GM19240 (cell line): ENCODE data around the gene DCK.
A peak's percentile ranks its signal among the peaks of the same experiment; 100 is the strongest.

Experiments
- DNase-seq: peaks from one replicate; pipeline ENCODE4 v3.0.0; 2011; ENCODE audit warnings: low spot score; ENCODE audit not compliant: insufficient read length

Gene DCK

DNA sequence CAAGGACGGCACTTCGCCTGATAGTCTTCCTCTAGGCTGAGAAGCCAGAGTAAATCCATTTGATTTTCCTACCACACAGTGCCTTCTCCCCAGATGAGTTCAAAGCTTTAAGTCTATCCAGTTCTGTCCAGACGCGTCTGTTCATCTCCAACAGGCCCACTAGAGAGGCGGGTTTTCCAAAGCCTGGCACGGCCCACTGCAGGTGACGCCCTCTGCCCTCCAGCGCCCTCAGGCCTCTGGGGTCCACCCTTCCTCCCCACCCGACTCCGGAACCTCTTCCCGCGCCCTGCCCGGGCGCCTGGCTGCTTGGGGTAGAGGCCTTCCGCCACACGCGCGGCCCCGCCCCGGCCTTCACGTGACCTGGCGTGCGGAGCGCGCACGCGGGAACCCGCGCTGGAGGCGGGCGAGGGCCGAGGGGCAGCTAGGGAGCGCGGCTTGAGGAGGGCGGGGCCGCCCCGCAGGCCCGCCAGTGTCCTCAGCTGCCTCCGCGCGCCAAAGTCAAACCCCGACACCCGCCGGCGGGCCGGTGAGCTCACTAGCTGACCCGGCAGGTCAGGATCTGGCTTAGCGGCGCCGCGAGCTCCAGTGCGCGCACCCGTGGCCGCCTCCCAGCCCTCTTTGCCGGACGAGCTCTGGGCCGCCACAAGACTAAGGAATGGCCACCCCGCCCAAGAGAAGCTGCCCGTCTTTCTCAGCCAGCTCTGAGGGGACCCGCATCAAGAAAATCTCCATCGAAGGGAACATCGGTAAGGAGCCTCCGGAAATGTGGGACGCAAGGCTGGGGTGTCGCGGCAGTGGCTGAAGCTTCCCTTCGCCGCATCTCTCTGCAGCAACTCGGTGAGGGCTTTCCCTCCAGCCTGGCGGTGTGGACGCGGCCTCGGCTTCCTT lies at the start of gene DCK:
TSS of gene DCK (plus strand) at position 469 of the 888 bp plus-strand sequence. CDS start at position 656, 187 bp downstream.
- peak; percentile 70 for DNase-seq

DNA sequence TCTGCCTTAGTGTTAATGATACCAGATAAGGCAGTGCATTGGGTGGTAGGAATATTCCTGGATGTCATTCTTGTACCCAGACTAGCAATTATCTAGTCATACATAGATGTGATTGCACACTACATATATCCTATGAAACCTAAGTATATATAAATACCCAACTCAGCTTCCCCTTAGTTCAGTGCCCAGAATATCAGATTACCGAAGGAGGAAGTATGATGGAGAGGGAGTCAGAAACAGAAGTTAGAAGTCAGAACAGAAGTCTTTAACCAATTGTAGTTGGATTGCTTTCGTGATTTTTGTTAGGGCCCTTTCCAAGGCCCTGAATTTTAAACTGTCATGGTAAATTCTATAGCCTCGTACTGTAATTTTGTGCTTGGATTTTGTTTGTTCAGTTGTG lies 48.4 kb upstream of the DCK start:
- no peak for DNase-seq

DNA sequence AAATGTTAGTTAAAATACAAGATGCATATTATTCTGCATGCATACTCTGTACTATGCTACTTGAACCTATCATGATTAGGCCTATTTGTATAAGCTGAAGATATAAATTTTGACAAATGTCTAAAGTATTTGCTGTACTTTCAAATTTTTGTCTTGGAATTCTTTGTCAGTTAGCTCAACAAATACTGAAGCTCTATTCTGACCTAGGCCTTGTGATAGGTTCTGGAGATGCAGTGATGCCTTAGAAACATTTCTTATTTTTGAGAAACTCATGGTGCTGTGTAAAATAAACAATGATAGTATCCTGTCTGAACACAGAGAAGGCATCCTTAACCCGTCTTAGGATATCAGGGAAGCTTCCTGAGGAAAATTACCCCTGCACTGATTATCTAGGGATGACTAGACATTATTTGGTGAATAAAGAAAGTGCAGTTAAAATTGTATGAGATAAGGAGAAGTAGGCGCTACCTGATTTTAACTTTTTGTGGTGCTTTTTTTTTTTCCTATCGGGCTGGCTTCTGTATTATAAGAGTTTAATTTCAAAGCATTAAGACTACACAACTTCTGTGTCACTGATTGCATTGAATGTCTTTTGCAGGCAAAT lies 47.9 kb upstream of the DCK start:
- DNase-seq = no peak

DNA sequence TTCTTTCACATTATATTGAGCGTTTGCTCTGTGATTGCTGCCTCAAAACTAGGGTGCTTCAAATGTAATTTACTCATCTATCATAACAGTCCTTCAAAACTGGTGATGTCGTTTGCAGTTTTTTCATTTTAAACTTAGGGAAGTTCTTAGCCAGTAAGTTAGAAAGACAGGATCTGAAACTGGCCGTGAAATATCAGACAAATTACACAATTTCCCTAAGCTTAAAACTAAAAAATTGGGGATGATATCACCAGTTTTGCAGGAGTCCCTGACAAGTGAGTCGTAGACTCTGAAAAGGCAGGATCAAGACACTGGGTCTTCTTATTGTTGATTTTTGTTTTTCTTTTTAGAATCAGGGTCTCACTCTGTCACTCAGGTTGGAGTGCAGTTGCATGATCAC lies 46.5 kb upstream of the DCK start:
- DNase-seq = no peak

DNA sequence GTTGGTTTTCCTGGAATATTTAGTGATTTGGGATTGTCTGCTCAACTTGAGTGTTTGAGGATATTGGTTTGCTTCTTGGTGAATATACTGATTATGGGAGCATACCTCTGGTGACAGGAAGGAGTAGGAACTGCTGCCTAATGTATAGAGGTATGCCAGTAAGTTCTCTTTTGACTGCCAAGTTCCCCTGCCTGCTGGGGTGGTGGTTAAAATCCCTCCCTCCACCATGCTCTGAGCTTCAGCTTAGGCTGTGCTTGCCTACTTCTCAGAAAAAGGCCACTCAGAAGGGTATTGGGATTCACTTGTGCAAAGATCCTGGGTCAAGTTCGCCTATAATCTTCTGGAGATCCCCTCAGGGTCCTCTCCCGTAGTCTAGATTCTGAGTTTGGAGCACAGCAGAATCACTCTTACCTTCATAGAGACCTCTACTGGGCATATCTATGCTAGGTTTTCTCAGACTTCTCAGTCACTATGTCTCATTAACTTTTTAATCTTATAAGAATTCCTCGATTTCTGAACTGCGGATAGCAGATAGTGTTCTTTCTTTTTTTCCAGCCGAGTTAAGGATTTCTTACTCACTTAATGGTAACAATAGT lies 44.7 kb upstream of the DCK start:
- DNase-seq = no peak

DNA sequence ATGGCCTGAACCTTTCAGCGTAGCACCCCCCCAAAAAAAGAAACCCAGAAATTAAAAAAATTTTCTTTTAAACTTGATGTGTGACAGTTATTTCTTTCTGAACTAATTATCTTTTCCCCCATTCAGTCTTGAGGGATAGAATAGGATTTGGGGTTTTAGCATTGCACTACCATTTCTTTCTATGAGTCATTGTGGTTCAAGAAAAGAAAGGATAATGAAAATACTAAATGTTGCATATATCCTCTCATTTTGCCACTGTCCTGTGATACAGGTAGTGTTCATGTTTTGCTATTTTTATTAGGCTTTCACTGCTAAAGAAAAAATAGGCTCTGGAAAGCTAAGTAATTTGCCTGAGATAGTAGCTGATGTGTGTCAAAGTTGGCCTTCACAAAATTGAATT lies 39.4 kb upstream of the DCK start:
- DNase-seq = no peak

DNA sequence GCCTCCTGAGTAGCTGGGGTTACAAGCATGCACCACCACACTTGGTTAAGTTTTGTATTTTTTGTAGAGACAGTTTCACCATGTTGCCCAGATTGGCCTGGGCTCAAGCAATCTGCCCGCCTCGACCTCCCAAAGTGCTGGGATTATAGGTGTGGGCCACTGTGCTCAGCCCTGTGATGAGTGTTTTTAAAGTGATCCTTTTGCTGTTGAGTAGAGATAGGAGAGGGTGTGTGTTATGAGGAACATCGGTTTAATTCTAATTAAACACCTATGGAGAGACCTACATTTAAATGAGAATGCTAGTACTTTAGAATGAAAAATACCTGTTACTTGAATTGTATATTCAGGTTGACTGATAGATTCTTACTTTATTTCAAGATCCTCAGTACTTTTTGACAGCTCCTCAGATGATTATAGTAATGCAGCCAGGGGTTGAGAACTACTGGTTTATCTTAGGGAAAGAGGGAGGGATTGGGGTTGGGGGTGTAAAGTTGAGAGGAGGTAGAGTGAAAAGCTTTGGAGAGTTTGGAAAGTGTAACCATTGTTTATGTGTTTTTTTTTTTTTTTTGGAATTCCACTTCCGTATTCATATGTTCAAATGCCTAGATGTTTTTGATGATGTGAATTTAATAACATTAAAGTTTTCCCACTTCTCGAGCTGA lies 36.8 kb upstream of the DCK start:
- DNase-seq = no peak

DNA sequence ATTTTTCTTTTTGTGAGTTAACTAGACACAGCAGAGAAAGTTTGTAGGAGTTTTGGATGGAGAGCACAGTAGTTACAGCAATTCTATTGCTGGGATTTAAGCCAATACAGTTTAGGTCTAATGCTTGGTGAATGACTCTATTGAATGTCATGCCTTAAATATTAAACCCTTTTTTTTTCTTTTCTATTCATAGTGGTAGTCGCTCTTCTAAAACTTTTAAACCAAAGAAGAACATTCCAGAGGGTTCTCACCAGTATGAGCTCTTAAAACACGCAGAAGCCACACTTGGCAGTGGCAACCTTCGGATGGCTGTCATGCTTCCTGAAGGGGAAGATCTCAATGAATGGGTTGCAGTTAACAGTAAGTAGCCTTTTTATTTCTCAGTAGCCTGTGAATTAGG lies 34.8 kb upstream of the DCK start:
- DNase-seq = no peak

DNA sequence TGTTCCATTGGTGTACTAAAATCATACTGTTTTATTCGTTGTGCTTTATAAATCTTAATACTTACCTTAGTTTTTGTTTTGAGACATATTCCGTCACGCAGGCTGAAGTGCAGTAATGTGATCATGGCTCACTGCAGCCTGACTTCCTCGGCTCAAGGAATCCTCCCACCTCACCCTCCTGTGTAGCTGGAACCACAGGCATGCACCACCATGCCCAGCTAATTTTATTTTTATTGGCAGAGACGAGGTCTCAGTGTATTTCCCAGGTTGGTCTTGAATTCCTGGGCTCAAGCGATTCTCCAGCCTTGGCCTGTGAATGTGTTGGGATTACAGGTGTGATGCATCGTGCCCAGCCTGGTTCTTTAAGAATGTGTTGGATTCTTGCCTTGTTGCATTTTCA lies 24.4 kb upstream of the DCK start:
- no peak for DNase-seq

DNA sequence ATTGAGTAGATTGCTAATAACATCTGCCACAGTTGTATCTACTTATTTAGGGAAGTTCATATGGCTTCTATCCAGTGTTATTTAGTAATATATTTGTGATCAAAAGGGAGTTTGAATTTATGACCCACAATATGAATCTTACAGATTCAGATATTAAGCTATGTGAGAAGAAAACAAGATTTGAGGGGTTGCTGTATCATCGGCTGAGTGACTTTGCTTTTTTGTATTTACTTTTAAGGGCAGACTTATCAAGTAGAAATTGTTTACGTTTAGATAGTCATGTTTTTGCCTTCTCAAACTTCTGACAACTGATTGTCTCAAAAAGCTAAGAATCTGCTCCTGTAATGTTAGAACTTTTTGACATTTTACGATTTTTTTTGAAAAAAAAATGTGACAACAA lies 17.2 kb upstream of the DCK start:
- no peak for DNase-seq

DNA sequence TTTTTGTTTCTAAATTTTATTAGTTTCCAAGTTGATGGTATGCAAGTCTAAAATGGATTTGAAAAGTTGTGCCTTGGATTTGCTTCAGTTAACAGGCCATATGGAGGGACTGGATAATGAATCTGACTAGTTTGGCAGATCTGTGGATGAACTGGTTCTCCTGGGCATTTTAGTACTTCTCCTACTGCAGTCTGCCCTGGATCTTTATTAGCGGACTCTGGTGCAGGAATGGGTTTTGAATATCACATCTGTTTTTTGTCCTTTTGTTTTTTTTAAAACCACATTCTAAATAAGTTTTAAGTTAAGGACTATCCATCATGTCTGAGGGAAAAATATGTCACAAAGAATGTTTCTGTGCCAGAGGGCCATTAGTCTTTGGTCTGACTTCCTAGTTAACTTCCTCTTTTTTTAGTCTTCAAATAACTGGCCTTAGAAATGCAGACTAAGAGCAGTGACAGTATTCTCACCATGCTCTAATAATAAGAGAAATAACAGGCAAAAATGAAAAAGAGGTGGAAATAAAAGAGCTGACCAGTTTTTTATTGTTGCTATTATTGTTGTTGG lies 13.9 kb upstream of the DCK start:
- DNase-seq = no peak

DNA sequence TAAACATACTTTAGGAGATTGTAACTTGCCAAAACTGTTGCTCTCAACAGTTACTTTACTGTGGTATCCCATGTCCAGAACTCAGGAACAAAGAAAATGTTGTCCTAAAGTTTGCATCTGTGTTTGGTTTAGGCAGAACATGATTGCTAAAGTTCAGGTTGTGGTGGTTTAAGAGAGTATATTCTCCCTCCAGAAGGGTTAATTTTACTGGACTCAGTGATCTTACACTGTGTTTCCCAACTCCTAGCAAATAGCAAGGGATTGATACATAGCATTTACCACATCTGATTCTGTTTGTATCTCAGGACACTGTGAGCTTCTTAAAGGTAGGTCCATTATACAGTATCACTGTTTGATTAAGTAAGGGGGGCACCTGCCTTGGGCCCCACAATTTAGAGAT lies 13.3 kb upstream of the DCK start:
- no peak for DNase-seq

DNA sequence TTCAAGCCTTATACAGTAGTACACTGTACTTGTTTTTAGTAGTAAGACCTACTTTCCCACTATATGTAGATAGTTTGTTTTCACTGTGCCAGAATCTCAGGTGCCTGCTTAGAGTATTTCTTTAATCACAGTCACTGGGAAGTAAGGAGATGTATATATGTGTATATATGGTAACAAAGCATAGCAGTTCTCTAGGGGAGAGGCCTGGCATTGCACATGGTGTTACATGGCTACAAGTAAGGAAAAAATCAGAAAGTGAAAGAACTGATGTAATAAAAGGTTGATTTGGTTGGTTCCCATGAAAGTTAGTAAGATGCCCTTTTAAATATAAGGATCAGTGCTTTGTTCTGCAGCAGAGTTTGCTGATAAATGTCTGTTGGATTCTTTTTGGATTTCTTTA lies 9.3 kb upstream of the DCK start:
- no peak for DNase-seq

DNA sequence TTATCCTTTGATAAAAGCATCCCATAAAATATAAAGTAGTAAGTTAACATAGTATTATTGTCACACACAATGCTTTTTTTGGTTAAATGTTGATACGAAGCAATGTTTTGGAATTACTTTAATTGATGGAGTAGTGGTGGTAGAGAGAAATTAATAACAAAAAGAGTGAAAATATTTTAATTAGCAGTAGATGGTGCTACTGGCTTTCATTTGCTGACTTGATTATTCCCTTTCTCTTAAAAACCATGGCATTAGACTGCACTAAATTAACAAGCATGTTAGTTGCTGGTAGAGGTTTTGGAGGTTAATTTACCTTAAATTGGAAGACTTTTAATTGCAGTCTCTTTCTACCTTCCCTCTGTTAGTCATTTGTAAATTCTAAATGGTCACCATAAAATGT lies 8.9 kb upstream of the DCK start:
- no peak for DNase-seq

DNA sequence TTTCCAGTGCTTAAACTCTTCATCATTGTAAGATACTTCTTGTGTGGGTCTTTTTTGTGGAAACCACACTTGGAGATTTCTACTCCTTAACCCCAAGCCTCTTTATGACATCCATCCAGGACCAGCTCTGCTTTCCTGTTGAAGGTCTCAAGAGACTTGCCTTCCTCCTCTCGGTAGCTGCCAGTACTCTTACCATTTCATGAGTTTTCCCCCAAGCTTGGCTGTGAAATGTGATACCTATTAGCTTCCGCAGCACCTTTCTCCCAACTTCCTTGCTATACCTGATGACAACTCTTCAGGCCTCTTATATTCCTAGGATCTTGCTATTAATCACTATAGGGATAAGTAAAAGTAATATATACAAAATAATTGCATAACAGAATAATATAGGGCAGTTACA lies 1.9 kb upstream of the DCK start:
- DNase-seq = no peak

DNA sequence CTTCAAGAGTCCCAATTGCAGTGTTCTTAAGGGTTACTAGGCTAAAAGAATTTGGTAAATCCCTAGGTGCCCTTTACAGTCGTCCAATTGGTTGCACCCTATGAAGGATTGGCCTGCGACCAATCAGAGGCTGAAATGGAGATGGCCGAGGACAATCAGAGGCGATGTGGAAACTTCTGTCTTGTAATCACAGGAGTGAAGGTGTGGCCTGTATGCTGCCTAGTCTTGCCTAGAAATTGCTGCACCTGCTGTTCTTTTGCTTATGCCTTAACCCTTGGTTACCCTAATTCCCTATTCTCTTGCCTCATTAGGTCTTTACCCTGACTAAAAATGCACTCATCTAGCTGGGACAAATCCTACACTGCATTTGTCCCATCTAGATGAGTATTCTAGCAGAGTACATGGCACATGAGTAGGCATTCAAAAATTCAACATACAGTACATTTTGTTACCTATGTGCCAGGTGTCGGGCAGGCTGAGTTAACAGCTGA lies 1.0 kb upstream of the DCK start:
- DNase-seq = no peak

DNA sequence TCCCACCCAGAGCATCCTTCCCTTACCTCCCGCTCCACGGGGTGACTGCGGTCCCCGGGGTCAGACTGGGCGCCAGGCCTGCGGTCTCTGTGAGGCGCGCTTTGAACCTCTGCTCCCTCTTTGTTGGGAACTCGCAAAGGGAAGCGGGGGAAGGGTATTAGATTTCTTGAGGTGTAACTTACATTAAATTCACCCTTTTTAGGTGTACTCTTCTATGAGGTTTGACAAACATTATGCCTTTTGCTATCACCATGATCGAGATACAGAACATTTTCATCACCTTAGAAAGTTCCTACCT lies 569 bp downstream of the DCK start:
- no peak for DNase-seq

DNA sequence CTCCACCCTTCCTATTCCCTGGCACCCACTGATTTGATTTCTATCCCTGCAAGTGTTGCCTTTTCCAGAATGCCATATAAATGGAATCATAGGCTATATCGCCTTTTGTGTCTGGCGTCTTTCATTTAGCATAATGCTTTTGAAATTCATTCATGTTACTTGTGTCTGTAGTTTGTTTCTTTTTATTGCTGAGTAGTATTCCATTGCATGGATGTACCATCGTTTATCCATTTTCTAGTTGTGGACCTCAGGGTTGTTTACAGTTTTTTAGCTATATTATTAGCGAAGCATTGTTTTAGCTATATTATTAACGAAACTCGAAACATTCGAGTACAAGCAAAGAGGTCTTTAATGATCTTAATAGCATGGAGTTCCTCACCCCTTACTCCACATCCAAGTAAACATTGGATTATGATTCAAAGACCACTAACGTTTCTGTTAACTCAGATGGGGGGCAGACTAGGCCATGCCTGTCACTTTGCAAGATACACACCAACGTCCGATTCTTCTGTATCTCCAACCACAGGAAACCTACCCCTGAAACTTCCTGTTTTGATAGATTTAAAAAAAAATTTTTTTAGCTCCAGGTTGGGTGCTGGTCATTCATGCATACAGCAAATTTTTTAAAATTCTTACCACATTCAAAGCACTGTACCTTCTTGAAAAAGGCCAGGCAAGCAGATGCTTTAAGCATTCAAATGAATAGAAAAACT lies 1.1 kb downstream of the DCK start:
- DNase-seq = no peak

DNA sequence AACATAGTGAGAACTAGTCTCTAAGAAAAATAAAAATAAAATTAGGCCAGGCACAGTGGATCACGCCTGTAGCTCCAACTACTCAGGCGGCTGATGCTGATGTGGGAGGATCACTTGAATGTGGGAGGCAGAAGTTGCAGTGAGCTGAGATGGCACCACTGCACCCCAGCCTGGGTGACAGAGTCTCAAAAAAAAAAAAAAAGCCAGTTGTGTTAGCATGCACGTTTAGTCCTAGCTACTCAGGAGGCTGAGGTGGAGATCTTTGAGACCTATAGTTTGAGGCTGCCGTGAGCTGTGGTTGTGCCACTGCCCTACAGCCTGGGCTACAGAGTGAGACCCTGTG lies 2.5 kb downstream of the DCK start:
- no peak for DNase-seq

DNA sequence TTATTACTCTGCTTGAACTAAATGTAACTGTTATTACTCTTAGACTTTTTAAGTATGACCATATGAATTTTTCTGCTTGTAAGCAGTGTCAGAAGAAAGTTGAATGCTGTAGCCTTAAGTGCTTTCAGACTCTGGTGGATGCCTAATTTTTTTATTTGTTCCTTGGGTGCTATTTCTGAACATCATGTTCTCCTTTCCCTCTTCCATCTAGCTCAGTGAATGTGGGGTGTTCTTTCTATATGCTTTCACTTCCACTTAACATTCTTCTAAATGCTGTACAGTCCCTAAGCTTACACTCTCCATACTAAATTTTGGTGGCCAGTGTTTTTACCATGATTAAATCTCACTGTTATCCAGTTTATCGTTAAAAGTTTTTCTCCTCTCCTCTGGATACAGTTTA lies 3.6 kb downstream of the DCK start:
- DNase-seq = no peak

DNA sequence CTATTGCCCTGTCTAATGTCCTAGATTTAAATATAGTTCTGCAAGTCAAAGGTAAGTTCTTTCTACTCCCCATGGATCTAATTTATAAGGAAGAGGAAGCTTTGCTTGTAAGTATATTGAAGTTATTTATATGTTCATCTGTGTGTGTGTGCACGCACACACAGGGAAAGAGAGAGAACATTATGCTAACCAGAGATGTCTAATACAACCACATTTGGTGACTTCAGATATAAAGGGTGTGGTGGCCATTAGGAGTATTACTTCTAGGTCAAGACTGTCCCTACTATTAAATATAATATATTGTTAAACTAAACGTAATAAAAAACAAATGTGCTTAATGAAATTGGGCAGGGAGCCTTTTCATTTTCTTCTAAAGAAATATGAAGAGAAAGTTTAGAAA lies 4.1 kb downstream of the DCK start:
- no peak for DNase-seq
